Putamen (tissue), 1 donor: Measurements from ENCODE around the gene BRME1.

Experiments used
- DNase-seq: peaks from one replicate; pipeline ENCODE4 v3.0.0-alpha.2; 2016; ENCODE audit warnings: low spot score

BRME1 gene

DNA sequence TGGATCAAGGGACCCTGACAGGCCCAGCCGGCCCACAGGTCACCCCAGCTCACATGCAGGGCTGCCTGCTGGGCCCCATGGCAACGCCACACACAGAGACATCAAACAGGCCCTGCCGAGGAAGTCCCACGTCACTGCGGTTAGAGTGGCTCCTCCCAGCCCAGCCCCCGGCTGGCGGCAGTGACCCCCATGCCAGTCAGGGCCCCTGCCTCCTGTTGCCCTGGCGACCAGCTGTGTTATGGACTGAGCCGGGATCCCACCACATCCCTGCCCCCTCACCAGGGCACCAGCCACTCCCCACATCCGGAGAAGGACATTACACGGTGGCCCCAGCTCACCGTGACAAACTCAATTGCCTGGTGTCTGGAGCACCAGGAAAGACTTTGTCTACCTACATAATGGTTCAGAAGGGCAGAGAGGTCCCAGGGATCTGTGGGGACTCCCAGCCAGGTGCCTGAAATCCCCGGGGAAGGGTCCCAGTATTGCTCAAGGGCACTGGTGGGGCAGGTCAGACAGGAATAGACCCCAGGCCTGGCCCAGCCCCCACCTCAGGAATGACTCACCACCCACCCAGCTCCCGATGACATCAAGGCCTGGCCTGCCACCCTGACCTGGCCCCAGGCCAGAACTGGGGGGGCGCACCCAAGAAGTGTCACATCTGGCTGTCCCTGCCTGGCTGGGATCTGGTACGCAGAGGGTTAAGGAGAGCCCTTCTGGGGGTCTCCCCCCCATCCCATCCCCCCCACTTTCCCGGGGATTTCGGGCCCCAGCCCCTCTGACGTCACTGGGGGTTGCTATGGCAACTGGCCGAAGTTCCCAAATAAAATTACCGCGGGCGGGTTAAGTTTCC, 59.1 kb downstream of the BRME1 start:
- DNase-seq = peak; percentile 77

DNA sequence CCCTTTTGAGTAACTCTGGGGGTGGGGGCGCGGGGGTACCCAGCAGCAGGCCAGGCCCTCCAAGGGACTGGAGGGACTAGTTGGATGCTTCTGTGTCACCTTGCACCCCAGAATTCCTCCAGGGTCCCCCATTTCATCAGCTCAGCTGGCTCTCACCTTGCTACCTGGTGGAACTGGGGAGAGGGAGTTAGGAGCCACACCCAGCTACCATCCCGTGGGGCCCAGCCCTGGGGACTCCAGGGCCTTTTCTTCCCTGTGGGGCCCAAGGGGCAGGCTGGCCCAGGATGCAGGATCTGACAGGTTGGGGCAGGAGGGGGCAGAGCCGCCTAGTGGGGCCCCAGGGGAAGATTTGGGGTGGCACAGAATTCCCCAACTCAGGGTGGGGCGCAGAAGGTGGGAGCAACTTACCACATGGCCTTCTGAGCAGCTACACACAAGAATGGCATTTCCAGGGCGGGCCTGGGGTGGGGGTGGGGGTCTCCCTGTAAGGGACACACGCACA, 61.7 kb downstream of the BRME1 start:
- DNase-seq = no peak

DNA sequence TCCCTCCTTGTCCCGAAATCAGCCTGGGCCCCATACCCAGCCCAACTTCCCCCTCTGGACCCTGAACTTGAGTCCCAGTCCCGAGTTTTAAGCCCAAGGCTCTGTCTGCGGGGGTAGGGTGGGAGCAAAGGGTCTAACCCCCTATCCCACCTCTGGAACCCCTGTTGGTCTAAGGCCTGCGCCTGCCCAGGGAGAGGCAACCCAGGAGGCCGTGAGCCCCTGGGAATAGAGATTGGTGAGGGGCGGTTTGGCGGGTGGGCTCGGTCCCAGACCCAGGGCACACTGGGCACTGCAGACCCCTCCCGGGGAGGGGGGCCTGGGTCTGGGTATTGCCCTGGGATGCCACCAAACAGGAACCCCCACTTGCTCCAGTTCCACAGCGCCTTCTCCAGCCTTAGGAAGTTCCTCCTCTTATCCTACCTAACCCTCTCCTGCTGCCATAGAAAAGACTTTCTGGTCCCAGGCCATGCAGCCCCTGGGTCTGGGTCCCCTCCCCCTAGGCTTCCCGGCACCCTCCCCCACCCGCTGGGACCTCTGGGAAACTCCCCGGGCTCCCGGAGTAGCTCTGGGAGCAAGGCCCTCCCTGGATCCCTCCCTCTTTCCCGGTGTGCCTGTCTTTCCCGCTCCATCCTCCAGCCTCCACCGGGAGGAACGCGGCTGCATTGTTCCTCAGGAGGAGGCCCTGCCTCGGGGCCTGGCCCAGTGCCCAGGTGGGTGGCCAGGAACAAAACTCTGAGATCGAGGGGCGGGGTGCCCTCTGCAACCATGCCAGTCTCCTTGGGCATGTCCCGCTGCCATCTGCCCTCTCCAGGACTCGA, 62.6 kb downstream of the BRME1 start:
- DNase-seq = no peak

DNA sequence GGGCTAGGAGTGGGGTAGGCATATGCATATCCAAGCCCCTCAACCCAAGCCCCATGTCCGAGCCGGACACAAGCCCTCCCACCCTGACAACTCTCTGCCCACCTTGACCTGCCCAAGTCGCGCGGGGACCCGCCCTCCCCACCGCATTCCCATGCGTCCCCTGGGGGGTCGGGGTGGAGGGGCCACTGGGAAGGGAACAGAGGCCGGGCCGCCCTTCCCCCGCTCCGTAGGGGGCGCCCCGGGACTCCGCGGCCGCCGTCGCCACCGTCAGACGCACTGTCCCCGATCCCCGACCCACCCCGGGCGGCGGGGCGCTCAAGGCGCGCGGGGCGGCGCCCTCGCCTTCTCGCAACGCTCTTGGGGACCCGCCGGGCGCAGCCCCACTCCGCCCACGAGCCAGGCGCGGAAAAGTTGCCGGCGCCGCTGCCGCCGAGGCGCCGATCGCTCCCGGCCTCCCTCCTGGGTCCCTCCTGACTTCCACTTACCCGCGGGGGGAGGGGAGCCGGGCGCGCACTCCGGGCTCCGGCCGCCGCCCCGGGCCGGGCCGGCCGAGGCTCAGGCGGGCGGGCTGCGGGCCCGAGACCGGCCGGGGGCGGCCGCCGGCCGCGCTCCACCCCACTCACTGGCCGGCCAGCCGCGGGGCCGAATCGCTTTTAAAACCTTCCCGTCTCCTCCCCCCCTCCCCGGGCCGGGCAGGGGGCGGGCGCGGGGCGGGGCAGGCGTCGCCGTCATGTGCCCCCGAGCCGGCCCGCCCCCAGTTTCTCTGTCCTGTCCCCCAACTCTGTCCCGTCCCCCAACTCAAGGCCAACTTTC, 63.4 kb downstream of the BRME1 start:
- DNase-seq = no peak

DNA sequence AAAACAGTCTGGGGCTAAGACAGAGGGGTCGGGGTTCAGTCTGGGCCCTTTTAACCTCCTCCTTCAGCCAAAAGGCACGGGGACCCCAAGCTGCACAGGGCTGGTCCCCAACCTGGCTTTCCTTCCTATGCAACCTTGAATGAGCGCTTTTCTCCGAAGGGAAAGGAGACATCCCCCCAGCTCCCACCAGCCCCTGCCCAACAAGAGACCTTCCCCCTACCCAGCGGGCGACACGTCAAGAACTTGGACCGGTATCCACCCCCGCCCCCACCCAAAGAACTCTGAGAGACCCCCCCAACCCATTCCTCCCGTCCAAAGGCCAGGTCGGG, 64.0 kb downstream of the BRME1 start:
- DNase-seq = no peak

DNA sequence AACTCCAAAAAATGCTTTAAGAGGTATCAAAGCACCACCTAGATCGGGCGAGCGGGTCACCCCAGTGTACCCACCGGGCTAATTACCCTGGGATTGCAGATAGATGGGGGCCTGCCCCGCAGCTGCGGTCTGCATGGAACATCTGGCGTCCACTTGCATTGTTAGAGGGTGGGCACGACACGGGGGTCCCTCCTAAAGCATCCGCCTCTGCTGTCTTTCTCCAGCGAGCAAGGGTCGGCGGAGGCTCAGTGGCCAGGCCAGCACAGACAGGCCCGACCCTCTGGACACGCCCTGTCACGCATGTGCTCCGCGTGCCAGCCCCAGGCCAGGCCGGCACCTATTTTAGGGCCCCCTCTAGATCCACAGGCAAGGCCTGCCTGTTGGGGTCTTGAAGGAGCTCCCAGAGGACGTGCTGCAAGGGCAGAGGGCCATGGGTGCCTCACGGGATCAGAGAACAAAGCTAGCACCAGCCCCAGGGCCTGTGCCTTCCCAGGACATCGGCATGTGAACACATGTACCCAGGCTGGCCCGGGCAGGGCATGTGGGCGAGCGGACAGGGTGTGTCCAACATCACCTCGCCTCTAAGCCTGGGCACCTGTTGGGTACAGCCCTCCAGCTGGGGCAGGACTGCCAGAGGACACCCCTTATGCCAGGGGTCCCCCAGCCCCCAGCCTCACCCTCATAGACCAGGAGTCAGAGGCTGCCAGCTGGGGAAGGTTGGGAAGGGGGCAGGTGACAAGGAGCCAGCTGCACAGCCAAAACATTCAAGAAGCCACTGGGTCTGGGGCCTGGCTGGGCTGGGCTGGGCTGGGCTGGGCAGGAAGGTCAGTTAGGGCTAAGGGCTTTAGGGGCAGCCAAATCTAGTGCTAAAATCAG, 64.6 kb downstream of the BRME1 start:
- no peak for DNase-seq

DNA sequence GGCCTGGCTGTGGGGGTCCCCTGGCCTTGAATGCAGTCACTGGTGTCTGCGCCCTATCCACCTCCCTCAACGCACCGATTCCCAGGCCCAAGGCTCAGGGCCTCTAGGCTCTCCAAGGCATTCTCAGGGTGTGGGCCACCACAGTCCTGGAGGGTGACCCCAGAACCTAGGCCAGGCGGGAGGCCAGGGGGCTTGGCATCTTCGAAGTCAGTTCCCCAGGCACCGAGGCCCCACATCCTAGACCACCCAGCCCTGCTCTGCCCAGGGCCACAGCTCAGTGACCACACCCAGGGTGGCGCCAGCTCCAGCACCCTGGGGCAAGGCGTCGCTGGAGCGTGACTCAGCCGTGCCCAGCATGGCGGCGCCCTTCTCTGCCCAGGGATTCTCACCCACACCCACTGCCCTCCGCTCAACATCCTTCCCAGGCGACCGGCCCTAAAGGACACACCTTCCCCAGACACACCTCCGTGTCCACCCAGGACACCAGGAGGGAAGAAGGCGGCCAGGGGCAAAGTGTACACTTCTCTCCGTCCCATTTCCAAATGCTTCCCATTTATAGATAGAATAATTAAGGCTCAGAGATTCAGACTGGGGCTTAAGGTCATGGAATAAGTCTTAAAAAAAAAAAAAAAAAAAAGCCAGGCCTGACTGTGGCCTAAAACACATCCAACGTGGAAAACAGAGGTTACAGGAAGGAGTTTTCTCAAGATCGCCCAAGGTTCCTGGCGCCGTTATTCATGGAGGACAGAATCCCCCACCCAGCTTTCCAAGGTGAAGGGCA, 65.4 kb downstream of the BRME1 start:
- DNase-seq = no peak

DNA sequence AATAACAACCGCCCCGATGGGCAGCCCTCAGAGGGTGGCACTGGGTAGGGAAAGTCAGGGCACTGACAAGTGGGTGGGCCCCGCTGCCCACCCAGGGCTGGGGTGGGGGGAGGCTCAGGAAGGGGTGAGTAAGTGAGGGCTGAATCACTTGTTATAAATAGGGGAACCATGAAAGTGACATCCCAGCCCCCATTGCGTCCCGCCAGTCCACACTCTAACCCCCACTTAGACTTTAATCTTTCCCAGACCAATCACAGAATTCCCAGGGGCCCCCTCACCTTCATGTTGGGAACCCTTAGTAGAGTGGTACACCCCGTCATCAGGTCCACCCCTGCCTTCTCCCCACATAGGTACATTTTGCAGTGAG, 66.0 kb downstream of the BRME1 start:
- no peak for DNase-seq

DNA sequence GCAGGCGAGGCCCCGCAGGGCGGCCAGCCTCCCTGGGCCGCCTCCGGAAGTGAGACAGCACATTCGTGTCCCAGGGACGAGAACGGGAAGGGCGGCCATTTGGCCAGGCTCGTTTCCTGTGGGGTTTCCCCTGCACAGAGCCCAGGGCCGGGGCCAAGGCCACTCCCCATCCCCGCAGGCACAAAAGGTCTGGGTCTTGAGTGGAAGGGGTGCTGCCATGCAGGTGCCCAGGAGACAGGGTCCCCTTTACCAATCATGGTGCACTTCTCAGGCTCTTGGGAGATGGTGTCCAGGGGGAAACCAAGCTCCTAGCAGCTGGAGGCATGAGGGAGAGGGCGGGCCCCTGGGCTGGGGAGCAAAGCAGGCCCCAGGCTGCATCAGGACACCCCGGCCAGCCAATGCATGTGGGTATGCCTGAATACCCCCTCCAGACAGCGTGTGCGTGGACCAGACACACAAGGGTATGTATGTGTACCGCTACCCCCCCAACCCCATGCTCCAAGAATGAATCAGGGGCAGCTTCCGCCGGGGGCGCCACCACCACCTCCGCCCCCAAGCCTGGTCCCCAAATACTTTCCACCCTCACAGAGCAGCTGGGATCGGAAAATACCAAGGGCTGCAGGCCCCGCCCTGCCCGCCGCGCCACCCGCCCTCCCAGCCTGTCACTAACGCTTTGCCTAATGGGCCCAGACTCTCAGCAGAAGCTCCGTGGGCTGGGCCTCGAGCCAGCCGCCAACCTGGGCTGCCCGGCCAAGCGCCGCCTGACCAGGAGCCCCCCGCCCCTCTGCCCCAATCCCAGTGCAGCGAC, 66.6 kb downstream of the BRME1 start:
- no peak for DNase-seq

DNA sequence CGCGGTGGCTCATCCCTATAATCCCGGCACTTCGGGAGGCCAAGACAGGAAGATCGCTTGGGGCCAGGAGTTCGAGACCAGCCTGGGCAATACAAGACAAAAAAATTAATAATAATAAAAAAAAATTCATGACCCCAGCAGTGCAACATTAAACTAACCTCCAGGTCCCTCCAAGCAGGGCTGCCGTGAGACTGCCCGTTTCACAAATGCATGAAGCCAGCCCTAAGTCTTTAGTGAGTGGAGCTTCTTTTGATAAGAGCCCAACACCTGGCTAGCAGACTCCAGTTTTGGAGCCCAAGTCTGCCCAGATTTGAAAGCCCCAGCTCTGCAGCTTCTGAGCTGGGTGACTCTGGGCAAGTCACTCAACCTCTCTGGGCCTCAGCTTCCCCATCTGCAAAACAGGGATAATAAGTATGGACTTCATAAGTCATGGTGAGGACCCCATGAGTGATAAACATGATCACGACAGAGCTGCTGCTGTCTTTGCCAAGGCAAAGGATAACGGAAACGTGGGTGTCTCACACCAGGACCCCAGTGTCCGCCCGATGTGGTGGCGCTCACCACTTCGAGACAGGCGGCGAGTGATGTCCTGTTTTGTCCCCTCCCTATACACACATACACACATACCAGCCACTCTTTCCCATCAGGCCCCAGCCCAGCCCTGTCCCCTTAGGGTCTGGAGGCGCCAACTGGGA, 67.3 kb downstream of the BRME1 start:
- DNase-seq = no peak

DNA sequence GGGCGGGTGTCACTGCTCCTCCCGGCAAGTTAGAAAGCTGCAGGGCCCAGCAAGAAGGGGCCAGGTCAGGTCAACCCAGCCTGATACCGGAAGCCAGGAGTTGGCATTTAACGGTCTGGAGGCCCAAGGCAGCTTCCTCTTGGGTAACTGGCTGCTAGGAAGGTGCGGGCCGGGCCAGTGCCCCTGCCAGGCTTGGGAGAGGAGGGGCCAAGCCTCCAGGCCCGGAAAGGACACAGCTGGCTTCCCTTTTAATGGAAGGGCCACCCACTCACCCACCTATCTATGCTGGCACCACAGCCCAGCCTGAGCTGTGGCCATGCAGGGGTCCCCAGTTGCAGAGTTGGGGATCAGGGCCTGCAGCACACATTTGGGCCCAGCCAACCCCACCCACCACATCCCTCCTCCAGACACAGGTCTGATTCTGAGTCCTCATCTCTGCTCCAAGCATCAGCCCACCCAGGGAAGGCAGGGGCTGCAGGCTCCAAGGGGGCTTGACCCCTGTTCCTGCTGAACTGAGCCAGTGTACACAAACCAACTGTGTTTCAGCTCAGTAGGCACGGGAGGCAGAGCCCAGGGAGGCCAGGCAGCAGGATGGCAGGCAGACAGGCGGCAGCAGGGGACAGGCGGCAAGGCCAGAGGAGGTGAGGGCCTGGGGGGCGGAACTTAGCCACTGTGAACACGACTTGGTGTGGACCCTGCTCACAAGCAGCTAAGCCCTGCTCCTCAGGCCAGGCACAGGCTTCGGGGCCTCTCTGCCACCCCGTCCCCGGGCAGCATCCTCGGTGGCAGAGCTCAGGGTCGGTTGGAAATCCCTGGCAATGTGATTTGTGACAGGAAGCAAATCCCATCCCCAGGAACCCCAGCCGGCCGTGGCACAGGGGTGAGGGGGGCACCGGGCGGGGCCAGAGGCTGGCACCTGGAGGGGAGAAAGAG, 69.9 kb downstream of the BRME1 start:
- no peak for DNase-seq

DNA sequence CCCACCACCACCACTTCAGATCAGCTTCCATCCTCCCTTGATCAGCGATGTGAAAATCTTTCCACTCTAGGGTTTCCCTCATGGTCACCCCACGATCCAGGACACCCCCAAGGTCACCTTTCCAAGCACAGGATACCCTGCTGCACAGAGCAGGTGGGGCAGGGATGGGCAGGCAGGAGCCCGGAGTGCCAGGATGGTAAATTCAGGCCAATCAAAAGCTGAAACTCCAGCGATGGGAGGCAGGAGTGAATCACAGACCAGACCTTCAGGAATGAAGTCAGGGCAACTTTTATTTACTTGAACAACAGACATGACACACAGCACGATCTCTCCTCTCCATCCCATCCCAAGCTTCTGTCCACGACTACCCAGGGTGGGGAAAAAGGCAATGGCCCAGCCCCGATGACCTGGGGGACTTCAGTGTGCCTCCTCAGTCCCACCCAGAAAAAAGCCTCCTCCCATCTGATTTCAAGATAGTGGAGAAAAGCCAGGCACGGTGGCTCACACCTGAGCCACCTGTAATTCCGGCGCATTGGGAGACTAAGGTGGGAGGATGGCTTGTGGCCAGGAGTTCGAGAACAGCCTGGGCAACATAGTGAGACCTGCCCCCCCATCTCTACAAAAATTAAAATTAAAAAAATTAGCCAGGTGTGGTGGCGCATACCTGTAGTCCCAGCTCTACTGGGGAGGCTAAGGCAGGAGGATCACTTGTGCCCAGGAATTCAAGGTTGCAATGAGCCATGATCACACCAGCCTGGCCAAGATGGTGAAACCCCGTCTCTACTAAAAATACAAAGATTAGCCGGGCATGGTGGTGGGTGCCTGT, 71.5 kb downstream of the BRME1 start:
- DNase-seq = no peak

DNA sequence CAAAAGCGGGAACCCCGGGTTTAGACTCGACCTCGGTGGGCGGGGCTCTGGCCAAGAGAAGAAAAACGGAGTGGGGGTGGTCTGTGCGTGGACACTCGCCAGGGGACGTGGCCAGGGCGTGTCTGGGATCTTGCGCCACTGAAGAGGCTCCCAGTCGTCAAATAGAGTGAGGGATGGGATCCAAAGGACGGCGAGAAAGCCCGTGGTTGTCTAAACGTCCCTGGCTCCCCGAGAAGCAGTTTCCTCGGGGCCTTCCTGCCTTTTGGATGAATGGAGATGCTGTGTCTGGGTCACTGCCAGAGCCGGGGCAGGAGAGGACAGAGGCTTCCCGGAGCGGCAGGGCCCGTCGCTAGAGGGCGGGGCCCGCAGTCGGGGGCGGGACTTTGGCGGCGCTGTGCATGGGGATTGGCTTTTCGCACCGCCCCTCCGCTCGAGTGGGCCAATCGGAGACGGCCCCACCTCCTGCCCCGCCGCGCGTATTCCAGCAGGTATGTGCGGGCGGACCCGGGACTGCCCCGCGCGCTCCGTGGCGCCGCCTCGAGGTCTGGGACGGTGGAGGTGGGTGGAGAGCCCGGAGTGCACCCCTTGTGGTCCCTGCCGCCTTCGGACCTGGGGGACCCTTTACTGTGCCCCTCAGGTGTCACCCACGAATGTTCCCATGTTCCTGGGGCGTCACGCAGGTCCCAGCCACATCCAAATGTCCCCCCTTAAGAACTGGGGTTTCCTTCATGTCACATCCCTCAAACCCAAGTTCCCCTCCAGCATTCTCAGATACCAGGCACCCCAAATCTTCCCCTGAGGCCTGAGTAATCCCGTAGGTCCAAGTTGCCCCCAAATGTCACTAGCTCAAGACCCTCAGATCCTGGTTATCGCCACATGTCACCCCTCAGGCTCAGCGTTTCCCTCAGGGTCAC, 72.3 kb downstream of the BRME1 start:
- DNase-seq = peak; percentile 85
